ENCODE measurements around the gene ZFPM1. TPM values are rescaled to one million over a fixed set of nuclear protein-coding genes. Genes with fewer than 3 reads are reported as not detected.
A peak's percentile ranks its signal among the peaks of the same experiment; 100 is the strongest.

Gene ZFPM1
- total and polyA plus RNA-seq, 5 donors: 7.7 to 11.4 (median 8.2) TPM

GRCh38 chr16:88519240-88519639 lies 66.2 kb downstream of the ZFPM1 start:
- no peak for DNase-seq
- no peaks in the 10 kb centered on the region for H3K4me1 ChIP-seq (ENCODE audit: control insufficient read depth, insufficient read depth, low read length)
- H3K9me3 ChIP-seq (ENCODE audit: control insufficient read depth, low read length): no peaks in the 10 kb centered on the region
- H3K27ac ChIP-seq (ENCODE audit: low read length): no peak overlapping the region
- intact Hi-C loops (cut with DNase I): no loop called here
- H3K27me3 ChIP-seq (ENCODE audit: control insufficient read depth, insufficient read depth): no peaks in the 10 kb centered on the region
- no peak for ATAC-seq
- no peak overlapping the region for H3K4me3 ChIP-seq (ENCODE audit: low read length)

- intact Hi-C loops (cut with DNase I): loop anchor here in 1 of 4 donors (10.0 kb wide), 1 partner anchor 325 kb away; no protein-coding TSS in a partner anchor
- 96% methylated on average over 3 of the region's 3 CpGs for WGBS
- DNase-seq (no peak), ATAC-seq (no peak)
- Histone ChIP-seq H3K4me1 (ENCODE audit: control insufficient read depth, insufficient read depth, low read length) (no peaks in the 10 kb centered on the region), H3K9me3 (ENCODE audit: control insufficient read depth, low read length) (no peaks in the 10 kb centered on the region), H3K27ac (ENCODE audit: low read length) (no peak overlapping the region), H3K27me3 (ENCODE audit: control insufficient read depth, insufficient read depth) (no peaks in the 10 kb centered on the region), H3K4me3 (ENCODE audit: low read length) (no peak overlapping the region)
These were observed 67.0 kb downstream of the ZFPM1 start for GRCh38 chr16:88519938-88520653.

GRCh38 chr16:88521674-88522073 lies 68.6 kb downstream of the ZFPM1 start:
- no peaks in the 10 kb centered on the region for H3K27me3 ChIP-seq (ENCODE audit: control insufficient read depth, insufficient read depth)
- 74% methylated on average over 9 of the region's 9 CpGs for WGBS
- H3K4me1 ChIP-seq (ENCODE audit: control insufficient read depth, insufficient read depth, low read length): no peaks in the 10 kb centered on the region
- DNase-seq: peak in 2 of 3 donors; percentile 10 to 41
- no peak overlapping the region for H3K27ac ChIP-seq (ENCODE audit: low read length)
- intact Hi-C loops (cut with DNase I): loop anchor here in 1 of 4 donors (10.0 kb wide), 1 partner anchor 327 kb away; no protein-coding TSS in a partner anchor
- ATAC-seq: no peak
- H3K9me3 ChIP-seq (ENCODE audit: control insufficient read depth, low read length): no peaks in the 10 kb centered on the region
- H3K4me3 ChIP-seq (ENCODE audit: low read length): no peak overlapping the region

- Histone ChIP-seq H3K4me3 (ENCODE audit: low read length) (no peak overlapping the region), H3K27me3 (ENCODE audit: control insufficient read depth, insufficient read depth) (no peaks in the 10 kb centered on the region), H3K4me1 (ENCODE audit: control insufficient read depth, insufficient read depth, low read length) (no peaks in the 10 kb centered on the region), H3K9me3 (ENCODE audit: control insufficient read depth, low read length) (no peaks in the 10 kb centered on the region), H3K27ac (ENCODE audit: low read length) (no peak overlapping the region)
- 69% methylated on average over 24 of the region's 24 CpGs for WGBS
- intact Hi-C loops (cut with DNase I): loop anchor here in 1 of 4 donors (10.0 kb wide), 1 partner anchor 328 kb away; no protein-coding TSS in a partner anchor
- DNase-seq (peak; percentile 6 to 46 (median 31)), ATAC-seq (no peak)
These were observed 69.3 kb downstream of the ZFPM1 start for GRCh38 chr16:88522276-88522949.

- H3K4me1 ChIP-seq (ENCODE audit: control insufficient read depth, insufficient read depth, low read length): no peaks in the 10 kb centered on the region
- ATAC-seq (no peak), DNase-seq (peak; percentile 13 to 70 (median 55))
- H3K27ac ChIP-seq (ENCODE audit: low read length): no peak overlapping the region
- no peaks in the 10 kb centered on the region for H3K9me3 ChIP-seq (ENCODE audit: control insufficient read depth, low read length)
- intact Hi-C loops (cut with DNase I): loop anchor here in 1 of 4 donors (10.0 kb wide), 1 partner anchor 329 kb away; no protein-coding TSS in a partner anchor
- H3K27me3 ChIP-seq (ENCODE audit: control insufficient read depth, insufficient read depth): no peaks in the 10 kb centered on the region
- 44% methylated on average over 47 of the region's 47 CpGs for WGBS
- H3K4me3 ChIP-seq (ENCODE audit: low read length): no peak overlapping the region
These were observed 70.5 kb downstream of the ZFPM1 start for GRCh38 chr16:88523309-88524161.

- intact Hi-C loops (cut with DNase I): loop anchor here in 1 of 4 donors (10.0 kb wide), 1 partner anchor 330 kb away; no protein-coding TSS in a partner anchor
- Histone ChIP-seq H3K9me3 (ENCODE audit: control insufficient read depth, low read length) (no peaks in the 10 kb centered on the region), H3K27ac (ENCODE audit: low read length) (no peak overlapping the region), H3K27me3 (ENCODE audit: control insufficient read depth, insufficient read depth) (no peaks in the 10 kb centered on the region), H3K4me3 (ENCODE audit: low read length) (no peak overlapping the region), H3K4me1 (ENCODE audit: control insufficient read depth, insufficient read depth, low read length) (no peaks in the 10 kb centered on the region)
- WGBS: 63% methylated on average over 18 of the region's 18 CpGs
- peak; percentile 13 to 55 (median 52) for DNase-seq
- ATAC-seq: no peak
These were observed 71.3 kb downstream of the ZFPM1 start for GRCh38 chr16:88524274-88524972.

GRCh38 chr16:88524973-88525662 lies 72.0 kb downstream of the ZFPM1 start:
- WGBS: 61% methylated on average over 18 of the region's 18 CpGs
- ATAC-seq (no peak), DNase-seq (peak; percentile 9 to 58 (median 45))
- intact Hi-C loops (cut with DNase I): loop anchor here in 2 of 4 donors (5.0 to 10.0 kb wide), 2 partner anchors 83 to 330 kb away; no protein-coding TSS in a partner anchor
- H3K4me3 ChIP-seq (ENCODE audit: low read length): no peak overlapping the region
- no peaks in the 10 kb centered on the region for H3K4me1 ChIP-seq (ENCODE audit: control insufficient read depth, insufficient read depth, low read length)
- no peaks in the 10 kb centered on the region for H3K9me3 ChIP-seq (ENCODE audit: control insufficient read depth, low read length)
- H3K27ac ChIP-seq (ENCODE audit: low read length): no peak overlapping the region
- H3K27me3 ChIP-seq (ENCODE audit: control insufficient read depth, insufficient read depth): no peaks in the 10 kb centered on the region

GRCh38 chr16:88525663-88525990 lies 72.5 kb downstream of the ZFPM1 start:
- Histone ChIP-seq H3K4me3 (ENCODE audit: low read length) (no peak overlapping the region), H3K4me1 (ENCODE audit: control insufficient read depth, insufficient read depth, low read length) (no peaks in the 10 kb centered on the region), H3K9me3 (ENCODE audit: control insufficient read depth, low read length) (no peaks in the 10 kb centered on the region), H3K27ac (ENCODE audit: low read length) (no peak overlapping the region), H3K27me3 (ENCODE audit: control insufficient read depth, insufficient read depth) (no peaks in the 10 kb centered on the region)
- 51% methylated on average over 17 of the region's 17 CpGs for WGBS
- no peak for ATAC-seq
- intact Hi-C loops (cut with DNase I): loop anchor here in 2 of 4 donors (5.0 to 10.0 kb wide), 2 partner anchors 83 to 331 kb away; no protein-coding TSS in a partner anchor
- peak in 1 of 3 donors; percentile 51 for DNase-seq

- no peaks in the 10 kb centered on the region for H3K27me3 ChIP-seq (ENCODE audit: control insufficient read depth, insufficient read depth)
- H3K4me3 ChIP-seq (ENCODE audit: low read length): no peak overlapping the region
- H3K9me3 ChIP-seq (ENCODE audit: control insufficient read depth, low read length): no peaks in the 10 kb centered on the region
- WGBS: 63% methylated on average over 29 of the region's 29 CpGs
- intact Hi-C loops (cut with DNase I): loop anchor here in 3 of 4 donors (2.0 to 10.0 kb wide), 3 partner anchors 83 to 331 kb away; no protein-coding TSS in a partner anchor
- ATAC-seq (peak in 1 of 2 donors; percentile 0), DNase-seq (peak; percentile 13 to 54 (median 52))
- H3K27ac ChIP-seq (ENCODE audit: low read length): no peak overlapping the region
- no peaks in the 10 kb centered on the region for H3K4me1 ChIP-seq (ENCODE audit: control insufficient read depth, insufficient read depth, low read length)
These were observed 73.2 kb downstream of the ZFPM1 start for GRCh38 chr16:88526008-88526905.

Data from right cardiac atrium (tissue), 5 donors.